Fibroblast of lung (primary cell): ENCODE results near the gene MFAP3.

Source experiments
- CTCF ChIP-seq, 2 donors: IDR thresholded peaks in 1 of 2; conservative IDR thresholded peaks in 1 of 2; 1 replicate in 1 of 2; 2 replicates in 1 of 2; pipeline ENCODE4 v1.5.1; 2011 to 2012; ENCODE audit warnings: low read length in 2 of 2, control low read depth in 1 of 2, inconsistent platforms in 1 of 2, low read depth in 1 of 2, mild to moderate bottlenecking in 1 of 2
- EZH2 ChIP-seq: IDR thresholded peaks from 2 replicates; pipeline ENCODE4 v1.5.1; 2012; ENCODE audit warnings: low read length, control low read depth, mild to moderate bottlenecking; ENCODE audit errors: missing control alignments

GRCh38 chr5:154098465-154098864 is 59.7 kb downstream of the MFAP3 start:
- TF ChIP-seq CTCF (conservative IDR thresholded peaks at IDR 0.05 in 1 of 2, IDR thresholded peaks at IDR 0.05 in 1 of 2; ENCODE audit: low read depth in 1 of 2, low read length in 2 of 2): no peak
- no peak for TF ChIP-seq EZH2
